ENCODE measurements around the gene RABGEF1. TPM values are rescaled to one million over a fixed set of nuclear protein-coding genes. Genes with fewer than 3 reads are reported as not detected.

RABGEF1 gene
- total RNA-seq, 1 donor from 2014 or later = 36.5 TPM

DNA sequence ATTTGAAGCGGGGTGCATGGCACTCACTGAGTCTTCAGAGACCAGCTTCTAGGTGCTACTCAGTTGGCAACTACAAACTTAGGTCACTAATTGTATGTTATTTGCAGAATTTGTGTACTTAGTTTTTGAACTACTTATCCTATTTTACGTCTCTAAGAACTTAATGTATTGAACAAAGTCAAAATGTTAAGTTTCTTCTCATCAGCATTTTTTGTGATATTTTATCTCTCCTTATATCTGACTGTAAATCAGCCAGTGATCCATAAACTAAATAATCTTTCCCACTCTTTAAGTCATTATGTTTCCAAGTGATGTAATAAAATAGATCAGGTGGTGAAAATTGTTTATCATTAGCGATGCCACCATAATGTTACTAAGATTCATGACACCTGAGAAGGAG is 120.2 kb downstream of the RABGEF1 start:
- H3K27ac Mint-ChIP-seq = no peak overlapping the region
- Histone ChIP-seq H3F3A (ENCODE audit: low read depth) (no peaks in the 10 kb centered on the region), H3K79me2 (ENCODE audit: low read depth) (no peaks in the 10 kb centered on the region), H4K20me1 (ENCODE audit: low read depth) (no peaks in the 10 kb centered on the region), H3K4me3 (no peak overlapping the region), H3K9me3 (ENCODE audit: low read depth) (no peaks in the 10 kb centered on the region), H3K36me3 (no peaks in the 10 kb centered on the region), H3K4me2 (no peak overlapping the region), H3K9ac (no peak overlapping the region), H3K27me3 (no peaks in the 10 kb centered on the region), H3K4me1 (peaks cover 6% of the 10 kb centered on the region), H2AFZ (replicated peaks) (no peak overlapping the region), H3K27ac (no peak overlapping the region)
- no peaks in the 10 kb centered on the region for H3K9me3 Mint-ChIP-seq
- DNase-seq (ENCODE audit: low spot score) = no peak
- H3K4me3 Mint-ChIP-seq = no peak overlapping the region
- H3K36me3 Mint-ChIP-seq = peaks cover 2% of the 10 kb centered on the region
- H3K4me1 Mint-ChIP-seq = peaks cover 7% of the 10 kb centered on the region
- TF ChIP-seq EZH2phosphoT487 (IDR thresholded peaks at IDR 0.05) (no peak), EZH2 (IDR thresholded peaks at IDR 0.05) (no peak)
- TF ChIP-seq, protein P1, sequence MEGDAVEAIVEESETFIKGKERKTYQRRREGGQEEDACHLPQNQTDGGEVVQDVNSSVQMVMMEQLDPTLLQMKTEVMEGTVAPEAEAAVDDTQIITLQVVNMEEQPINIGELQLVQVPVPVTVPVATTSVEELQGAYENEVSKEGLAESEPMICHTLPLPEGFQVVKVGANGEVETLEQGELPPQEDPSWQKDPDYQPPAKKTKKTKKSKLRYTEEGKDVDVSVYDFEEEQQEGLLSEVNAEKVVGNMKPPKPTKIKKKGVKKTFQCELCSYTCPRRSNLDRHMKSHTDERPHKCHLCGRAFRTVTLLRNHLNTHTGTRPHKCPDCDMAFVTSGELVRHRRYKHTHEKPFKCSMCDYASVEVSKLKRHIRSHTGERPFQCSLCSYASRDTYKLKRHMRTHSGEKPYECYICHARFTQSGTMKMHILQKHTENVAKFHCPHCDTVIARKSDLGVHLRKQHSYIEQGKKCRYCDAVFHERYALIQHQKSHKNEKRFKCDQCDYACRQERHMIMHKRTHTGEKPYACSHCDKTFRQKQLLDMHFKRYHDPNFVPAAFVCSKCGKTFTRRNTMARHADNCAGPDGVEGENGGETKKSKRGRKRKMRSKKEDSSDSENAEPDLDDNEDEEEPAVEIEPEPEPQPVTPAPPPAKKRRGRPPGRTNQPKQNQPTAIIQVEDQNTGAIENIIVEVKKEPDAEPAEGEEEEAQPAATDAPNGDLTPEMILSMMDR (IDR thresholded peaks at IDR 0.05) = no peak
- H3K27me3 Mint-ChIP-seq (ENCODE audit: insufficient read depth, low read depth) = no peaks in the 10 kb centered on the region

Small RNA genes within 50 kb of the gene (small RNA-seq; reads per million reads assigned to genes)
- not detected for gene AC027644.2

Other genes with a start within 250 kb of the RABGEF1 start
- gene KCTD7, start 111.9 kb upstream of the RABGEF1 start, total RNA-seq (ENCODE audit: low replicate concordance) = 9.2 and 18.8 TPM in 2 replicates
- gene TMEM248, start 180.5 kb downstream of the RABGEF1 start, total RNA-seq (ENCODE audit: low replicate concordance) = 59.9 and 75.6 TPM in 2 replicates

All from neural progenitor cell (in vitro differentiated cells).